K562 (cell line): ENCODE measurements around the gene KCTD13. TPM values are rescaled to one million over a fixed set of nuclear protein-coding genes. Genes with fewer than 3 reads are reported as not detected.
A peak's percentile ranks its signal among the peaks of the same experiment; 100 is the strongest.

Experiments
- JUND ChIP-seq, 2 experiments: IDR thresholded peaks; 2 replicates in 1 of 2; 3 replicates in 1 of 2; pipeline ENCODE4 v1.6.1; 2011; ENCODE audit warnings: borderline replicate concordance in 2 of 2, low read depth in 2 of 2, low read length in 2 of 2, improper control_type of control experiment in 1 of 2, missing biosample characterization in 1 of 2, missing genetic modification characterization in 1 of 2, missing genetic modification reagents in 1 of 2
- MCM5 ChIP-seq: fragments of 450-650 bp; IDR thresholded peaks from 2 replicates; pipeline ENCODE4 v1.6.1; 2016; ENCODE audit warnings: low read depth
- NCOA4 ChIP-seq: fragments of 450-650 bp; IDR thresholded peaks from 2 replicates; pipeline ENCODE4 v1.6.1; 2018; ENCODE audit warnings: mild to moderate bottlenecking; ENCODE audit not compliant: partially characterized antibody
- PHF21A ChIP-seq: fragments of 450-650 bp; IDR thresholded peaks from 2 replicates; pipeline ENCODE4 v1.6.1; 2017; ENCODE audit warnings: low read depth, borderline replicate concordance
- PTBP1 ChIP-seq: fragments of 200-400 bp; formaldehyde crosslinking; IDR thresholded peaks from 2 replicates; pipeline ENCODE4 v1.6.1; 2017; ENCODE audit warnings: low read depth, low read length
- RBBP5 ChIP-seq: fragments of 200-600 bp; sonication (generic); IDR thresholded peaks from 2 replicates; pipeline ENCODE4 v1.6.1; 2012; ENCODE audit warnings: borderline replicate concordance, mild to moderate bottlenecking, low read length, control low read depth, inconsistent platforms; ENCODE audit not compliant: insufficient read depth, poor library complexity, severe bottlenecking
- RBFOX2 ChIP-seq: fragments of 200-400 bp; formaldehyde crosslinking; IDR thresholded peaks from 2 replicates; pipeline ENCODE4 v1.6.1; 2017; ENCODE audit warnings: low read depth, mild to moderate bottlenecking, low read length, moderate library complexity
- TAF7 ChIP-seq: fragments of 450-650 bp; IDR thresholded peaks from 2 replicates; pipeline ENCODE4 v1.6.1; 2016; ENCODE audit warnings: missing genetic modification characterization, missing compliant biosample characterization
- TSC22D4 ChIP-seq: fragments of 450-650 bp; IDR thresholded peaks from 2 replicates; pipeline ENCODE4 v1.6.1; 2016; ENCODE audit warnings: missing genetic modification characterization, missing biosample characterization, control low read depth
- ZNF146 ChIP-seq: IDR thresholded peaks from one replicate; pipeline ENCODE4 v1.6.1; 2018; ENCODE audit warnings: missing compliant biosample characterization; ENCODE audit not compliant: unreplicated experiment
- polyA plus RNA-seq, 8 experiments: library from polyadenylated mRNA; depleted of rRNA in 4 of 8; stranded (reverse) in 5 of 8; unstranded in 3 of 8; fragments of >200 nt; fragmentation: Nextera tagmentation in 2 of 8; fragmentation: Illumina TruSeq in 1 of 8; extraction: Ambion mirVana in 2 of 8; extraction: Trizol in 1 of 8; gene quantifications; 2 replicates each; pipeline versions ENCODE4 v1.2.1 to v1.2.3, GENCODE V29; 2011 to 2014; ENCODE audit warnings: inconsistent platforms in 1 of 8, missing spikeins in 1 of 8
- total RNA-seq, 7 experiments: library from RNA; depleted of rRNA in 6 of 7; stranded (reverse); fragments of >200 nt in 6 of 7; fragmentation: Illumina TruSeq in 2 of 7; extraction: Trizol in 2 of 7; gene quantifications; 2 replicates each; pipeline versions ENCODE4 v1.2.1 to v1.2.3, GENCODE V29; 2011 to 2021; ENCODE audit warnings: low replicate concordance in 1 of 7
- TF ChIP-seq, protein P1 (sequence below): fragments of 250-450 bp; sonication (Bioruptor Pico); IDR thresholded peaks from 2 replicates; pipeline ENCODE4 v1.5.0; 2022; ENCODE audit warnings: mild to moderate bottlenecking
- TF ChIP-seq, protein P2 (sequence below), 2 experiments: fragments of 450-650 bp; IDR thresholded peaks; 2 replicates each; pipeline ENCODE4 v1.6.1; 2016; ENCODE audit warnings: mild to moderate bottlenecking in 2 of 2, borderline replicate concordance in 1 of 2, low read depth in 1 of 2, moderate library complexity in 1 of 2
- TF ChIP-seq, protein P3 (sequence below): fragments of 200-800 bp; sonication (Bioruptor generic); IDR thresholded peaks from 2 replicates; pipeline ENCODE4 v1.6.1; 2017; ENCODE audit warnings: missing genetic modification characterization, missing compliant biosample characterization

The KCTD13 gene
- total and polyA plus RNA-seq, 9 of the 15 experiments (the other 6 are each of a cell fraction or from before 2014, with no cell fraction given): 1.0 to 20.6 (median 9.8) TPM

DNA sequence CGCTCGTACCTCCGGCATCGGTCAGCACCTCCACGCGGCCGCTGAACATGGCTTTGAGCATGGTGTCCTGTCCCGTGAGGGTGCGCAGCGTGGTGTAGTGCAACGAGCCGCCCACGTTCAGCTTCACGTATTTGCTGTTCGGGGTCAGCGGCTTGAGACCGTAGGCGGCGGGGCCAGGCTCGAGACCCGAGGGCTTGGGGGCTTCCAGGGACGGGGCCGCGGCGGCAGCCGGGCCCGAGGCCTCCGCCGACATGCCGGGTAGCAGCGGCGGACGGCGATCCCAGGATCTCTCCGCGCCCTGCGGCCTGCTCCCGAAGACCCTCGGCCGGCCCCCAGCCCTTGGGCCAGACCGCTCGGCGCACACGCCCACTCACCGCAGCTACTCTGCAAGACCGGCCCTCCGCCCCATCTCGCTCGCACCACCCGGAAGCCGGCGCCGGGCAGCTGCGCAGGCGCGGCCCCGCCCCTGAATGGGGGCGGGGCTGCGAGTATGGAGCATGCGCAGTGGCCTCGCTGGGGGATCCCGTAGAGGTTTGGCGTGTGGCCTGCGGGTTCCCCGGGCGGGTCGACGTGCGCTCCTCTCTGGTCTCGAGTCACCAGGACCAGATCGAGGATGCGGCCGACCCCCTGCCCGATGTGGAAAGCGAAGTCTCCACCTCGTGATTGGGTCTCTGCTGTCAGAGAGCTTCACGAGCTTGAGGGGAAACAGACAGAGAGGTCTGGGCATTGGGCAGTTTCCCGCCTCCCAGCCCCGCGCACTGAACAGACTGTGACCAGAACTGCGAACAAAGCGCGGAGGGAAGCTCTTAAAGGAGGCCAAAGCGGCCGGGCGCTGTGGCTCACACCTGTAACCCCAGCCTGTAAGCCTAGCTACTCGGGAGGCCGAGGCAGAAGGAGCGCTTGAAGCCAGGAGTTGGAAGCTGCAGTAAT is at the start of gene KCTD13 (continued):
- TF ChIP-seq PTBP1 (no peak), ZNF146 (CRISPR knock-in tag) (no peak), TSC22D4 (tag) (no peak), RBFOX2 (peak; percentile 93), TAF7 (tag) (no peak), NCOA4 (no peak), PHF21A (no peak), MCM5 (no peak), JUND (IDR thresholded peaks at IDR 0.05; ENCODE audit: borderline replicate concordance, low read depth, low read length) (no peak), JUND (tag; IDR thresholded peaks at IDR 0.05; ENCODE audit: borderline replicate concordance, low read depth, low read length) (no peak; the same call in 2 of the 3 replicates), RBBP5 (peak; percentile 63)
- TF ChIP-seq, protein P1, sequence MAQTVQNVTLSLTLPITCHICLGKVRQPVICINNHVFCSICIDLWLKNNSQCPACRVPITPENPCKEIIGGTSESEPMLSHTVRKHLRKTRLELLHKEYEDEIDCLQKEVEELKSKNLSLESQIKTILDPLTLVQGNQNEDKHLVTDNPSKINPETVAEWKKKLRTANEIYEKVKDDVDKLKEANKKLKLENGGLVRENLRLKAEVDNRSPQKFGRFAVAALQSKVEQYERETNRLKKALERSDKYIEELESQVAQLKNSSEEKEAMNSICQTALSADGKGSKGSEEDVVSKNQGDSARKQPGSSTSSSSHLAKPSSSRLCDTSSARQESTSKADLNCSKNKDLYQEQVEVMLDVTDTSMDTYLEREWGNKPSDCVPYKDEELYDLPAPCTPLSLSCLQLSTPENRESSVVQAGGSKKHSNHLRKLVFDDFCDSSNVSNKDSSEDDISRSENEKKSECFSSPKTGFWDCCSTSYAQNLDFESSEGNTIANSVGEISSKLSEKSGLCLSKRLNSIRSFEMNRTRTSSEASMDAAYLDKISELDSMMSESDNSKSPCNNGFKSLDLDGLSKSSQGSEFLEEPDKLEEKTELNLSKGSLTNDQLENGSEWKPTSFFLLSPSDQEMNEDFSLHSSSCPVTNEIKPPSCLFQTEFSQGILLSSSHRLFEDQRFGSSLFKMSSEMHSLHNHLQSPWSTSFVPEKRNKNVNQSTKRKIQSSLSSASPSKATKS (CRISPR knock-in tag): no peak
- TF ChIP-seq, protein P2, sequence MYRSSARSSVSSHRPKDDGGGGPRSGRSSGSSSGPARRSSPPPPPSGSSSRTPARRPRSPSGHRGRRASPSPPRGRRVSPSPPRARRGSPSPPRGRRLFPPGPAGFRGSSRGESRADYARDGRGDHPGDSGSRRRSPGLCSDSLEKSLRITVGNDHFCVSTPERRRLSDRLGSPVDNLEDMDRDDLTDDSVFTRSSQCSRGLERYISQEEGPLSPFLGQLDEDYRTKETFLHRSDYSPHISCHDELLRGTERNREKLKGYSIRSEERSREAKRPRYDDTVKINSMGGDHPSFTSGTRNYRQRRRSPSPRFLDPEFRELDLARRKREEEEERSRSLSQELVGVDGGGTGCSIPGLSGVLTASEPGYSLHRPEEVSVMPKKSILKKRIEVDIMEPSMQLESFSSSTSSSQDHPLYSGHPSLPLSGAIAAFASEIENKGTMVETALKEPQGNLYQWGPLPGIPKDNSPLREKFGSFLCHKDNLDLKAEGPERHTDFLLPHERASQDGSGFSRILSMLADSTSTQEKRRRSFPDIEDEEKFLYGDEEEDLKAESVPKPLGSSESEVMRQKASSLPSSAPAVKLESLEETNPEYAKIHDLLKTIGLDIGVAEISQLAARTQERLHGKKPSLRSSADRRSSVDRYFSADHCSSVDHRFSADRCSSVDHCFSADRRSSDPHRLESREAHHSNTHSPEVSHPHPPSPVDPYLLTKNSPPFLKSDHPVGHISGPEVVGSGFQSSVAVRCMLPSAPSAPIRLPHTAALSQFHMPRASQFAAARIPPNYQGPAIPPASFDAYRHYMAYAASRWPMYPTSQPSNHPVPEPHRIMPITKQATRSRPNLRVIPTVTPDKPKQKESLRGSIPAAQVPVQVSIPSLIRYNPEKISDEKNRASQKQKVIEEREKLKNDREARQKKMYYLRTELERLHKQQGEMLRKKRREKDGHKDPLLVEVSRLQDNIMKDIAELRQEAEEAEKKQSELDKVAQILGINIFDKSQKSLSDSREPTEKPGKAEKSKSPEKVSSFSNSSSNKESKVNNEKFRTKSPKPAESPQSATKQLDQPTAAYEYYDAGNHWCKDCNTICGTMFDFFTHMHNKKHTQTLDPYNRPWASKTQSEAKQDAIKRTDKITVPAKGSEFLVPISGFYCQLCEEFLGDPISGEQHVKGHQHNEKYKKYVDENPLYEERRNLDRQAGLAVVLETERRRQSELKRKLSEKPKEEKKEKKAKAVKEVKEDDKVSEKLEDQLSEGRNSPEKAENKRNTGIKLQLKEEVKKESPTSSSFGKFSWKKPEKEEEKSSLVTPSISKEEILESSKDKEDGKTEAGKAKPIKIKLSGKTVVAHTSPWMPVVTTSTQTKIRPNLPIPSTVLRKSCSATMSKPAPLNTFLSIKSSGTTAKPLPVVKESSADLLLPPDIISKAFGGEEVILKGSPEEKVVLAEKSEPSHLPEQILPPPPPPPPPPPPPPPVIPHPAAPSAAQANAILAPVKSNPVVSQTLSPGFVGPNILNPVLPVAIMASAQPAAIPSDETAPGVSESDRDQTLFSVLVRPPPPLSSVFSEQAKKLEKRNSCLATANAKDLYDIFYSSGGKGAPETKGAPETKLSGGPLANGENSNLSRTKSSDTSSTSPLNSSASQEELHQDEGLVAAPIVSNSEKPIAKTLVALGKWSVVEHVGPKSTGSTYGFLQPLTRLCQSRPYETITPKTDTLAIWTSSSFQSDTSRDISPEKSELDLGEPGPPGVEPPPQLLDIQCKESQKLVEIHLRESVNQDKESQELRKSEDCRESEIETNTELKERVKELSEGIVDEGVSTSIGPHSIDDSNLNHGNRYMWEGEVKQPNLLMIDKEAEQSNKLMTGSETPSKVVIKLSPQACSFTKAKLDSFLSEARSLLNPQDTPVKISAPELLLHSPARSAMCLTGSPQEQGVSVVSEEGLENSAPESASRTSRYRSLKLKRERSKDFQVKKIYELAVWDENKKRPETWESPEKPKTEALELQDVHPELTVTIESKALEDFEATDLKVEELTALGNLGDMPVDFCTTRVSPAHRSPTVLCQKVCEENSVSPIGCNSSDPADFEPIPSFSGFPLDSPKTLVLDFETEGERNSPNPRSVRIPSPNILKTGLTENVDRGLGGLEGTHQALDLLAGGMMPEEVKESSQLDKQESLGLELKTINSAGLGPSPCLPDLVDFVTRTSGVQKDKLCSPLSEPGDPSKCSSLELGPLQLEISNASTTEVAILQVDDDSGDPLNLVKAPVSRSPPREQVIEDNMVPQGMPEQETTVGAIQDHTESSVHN (IDR thresholded peaks at IDR 0.05; ENCODE audit: borderline replicate concordance in 1 of 2, low read depth in 1 of 2): no peak
- TF ChIP-seq, protein P3, sequence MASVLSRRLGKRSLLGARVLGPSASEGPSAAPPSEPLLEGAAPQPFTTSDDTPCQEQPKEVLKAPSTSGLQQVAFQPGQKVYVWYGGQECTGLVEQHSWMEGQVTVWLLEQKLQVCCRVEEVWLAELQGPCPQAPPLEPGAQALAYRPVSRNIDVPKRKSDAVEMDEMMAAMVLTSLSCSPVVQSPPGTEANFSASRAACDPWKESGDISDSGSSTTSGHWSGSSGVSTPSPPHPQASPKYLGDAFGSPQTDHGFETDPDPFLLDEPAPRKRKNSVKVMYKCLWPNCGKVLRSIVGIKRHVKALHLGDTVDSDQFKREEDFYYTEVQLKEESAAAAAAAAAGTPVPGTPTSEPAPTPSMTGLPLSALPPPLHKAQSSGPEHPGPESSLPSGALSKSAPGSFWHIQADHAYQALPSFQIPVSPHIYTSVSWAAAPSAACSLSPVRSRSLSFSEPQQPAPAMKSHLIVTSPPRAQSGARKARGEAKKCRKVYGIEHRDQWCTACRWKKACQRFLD (CRISPR knock-in tag): no peak; the same call in 1 of the 2 replicates
